Epidermal melanocyte (primary cell): ENCODE results near the gene RALGAPA1.

ENCODE experiments used
- DNase-seq: peaks from one replicate; pipeline ENCODE4 v3.0.0; 2011; ENCODE audit warnings: low spot score; ENCODE audit not compliant: insufficient read length

The RALGAPA1 gene

DNA sequence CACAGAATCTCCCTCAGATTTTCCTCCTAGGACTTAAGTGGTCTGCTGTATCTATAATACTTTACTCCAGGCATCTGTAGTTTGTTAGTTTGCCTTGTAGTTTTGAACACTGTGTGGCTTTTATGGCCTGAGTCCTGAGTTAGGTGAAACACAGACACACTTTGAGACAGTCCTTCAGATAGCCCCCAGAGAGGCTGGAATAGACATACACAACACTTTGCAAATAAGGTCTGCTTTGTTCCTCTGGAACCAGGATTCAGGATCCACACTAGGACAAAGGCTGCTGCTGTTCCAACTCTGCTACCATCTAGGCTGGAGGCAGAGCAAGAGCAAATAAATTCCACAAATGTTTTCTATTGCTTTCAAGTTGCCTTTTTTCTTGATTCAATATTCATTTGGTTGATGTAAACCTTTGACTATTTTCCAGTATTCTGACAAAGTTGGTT is 316.5 kb downstream of the RALGAPA1 start:
- no peak for DNase-seq
